GM11168 (cell line): ENCODE data around the gene TIMP4.

Experiments
- in situ Hi-C: fragments of 300-500 bp; cut with MboI; formaldehyde crosslinking; loops from one replicate; pipeline ENCODE4 v1.12.0; 2022; ENCODE audit warnings: low sequenced_read_pairs; ENCODE audit not compliant: unreplicated experiment

The TIMP4 gene

DNA sequence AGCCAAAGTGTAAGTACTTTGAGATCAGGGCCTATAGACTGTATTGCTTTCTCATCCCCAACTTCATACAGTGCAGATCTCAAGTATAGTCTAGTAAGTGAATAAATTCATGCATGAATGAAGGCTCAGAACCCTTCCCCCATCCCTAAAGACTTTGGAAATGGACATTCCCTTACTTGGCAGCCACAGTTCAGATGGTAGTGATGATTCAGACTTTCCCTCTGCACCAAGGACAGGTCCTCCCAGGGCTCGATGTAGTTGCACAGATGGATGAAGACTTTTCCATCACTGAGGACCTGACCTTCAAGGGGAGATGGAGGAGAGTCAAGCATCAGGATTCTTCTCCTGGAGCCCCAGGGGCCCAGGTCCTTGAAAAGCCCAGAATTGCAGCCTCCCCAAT is 4.6 kb downstream of the TIMP4 start:
- in situ Hi-C loops: no loop called here

DNA sequence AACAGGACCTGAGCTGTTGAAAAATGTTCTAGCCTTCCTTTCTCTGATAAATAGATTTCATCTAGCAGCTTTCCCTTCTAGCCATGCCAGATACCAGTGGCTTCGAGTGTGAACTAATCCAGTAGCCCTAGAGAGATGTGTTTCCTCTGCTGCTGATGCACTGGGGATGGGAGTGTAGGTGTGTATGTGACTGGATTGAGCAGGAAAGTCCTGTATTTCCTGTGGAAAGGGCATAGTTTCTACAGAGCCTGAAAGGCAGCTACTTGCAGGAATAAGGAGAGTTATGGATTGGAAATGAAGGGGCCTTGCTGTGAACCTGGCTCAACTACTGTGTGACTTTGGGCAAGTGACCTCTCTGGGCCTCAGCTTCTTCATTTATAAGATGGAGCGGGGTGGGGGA is 8.6 kb downstream of the TIMP4 start:
- in situ Hi-C loops: no loop called here

DNA sequence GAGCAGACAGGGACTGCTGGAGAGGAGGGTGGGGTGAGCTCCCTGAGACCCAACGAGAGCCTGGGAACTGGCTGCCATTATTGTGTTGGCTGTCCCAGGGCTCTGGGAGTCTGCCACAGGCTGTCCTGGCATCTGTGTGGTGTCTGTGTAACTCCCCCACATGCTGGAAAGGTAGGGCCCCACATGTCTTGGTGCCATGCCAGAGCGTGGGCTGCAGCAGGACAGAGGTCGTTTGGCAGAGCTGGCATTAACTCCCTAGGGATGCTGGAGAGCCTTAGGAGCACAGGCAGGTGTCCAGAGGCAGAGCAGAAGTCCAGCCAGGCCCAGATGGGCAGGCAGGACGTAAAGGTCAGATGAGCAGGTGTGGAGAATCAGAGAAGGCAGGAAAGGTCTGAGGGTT is 9.7 kb downstream of the TIMP4 start:
- in situ Hi-C loops: no loop called here

DNA sequence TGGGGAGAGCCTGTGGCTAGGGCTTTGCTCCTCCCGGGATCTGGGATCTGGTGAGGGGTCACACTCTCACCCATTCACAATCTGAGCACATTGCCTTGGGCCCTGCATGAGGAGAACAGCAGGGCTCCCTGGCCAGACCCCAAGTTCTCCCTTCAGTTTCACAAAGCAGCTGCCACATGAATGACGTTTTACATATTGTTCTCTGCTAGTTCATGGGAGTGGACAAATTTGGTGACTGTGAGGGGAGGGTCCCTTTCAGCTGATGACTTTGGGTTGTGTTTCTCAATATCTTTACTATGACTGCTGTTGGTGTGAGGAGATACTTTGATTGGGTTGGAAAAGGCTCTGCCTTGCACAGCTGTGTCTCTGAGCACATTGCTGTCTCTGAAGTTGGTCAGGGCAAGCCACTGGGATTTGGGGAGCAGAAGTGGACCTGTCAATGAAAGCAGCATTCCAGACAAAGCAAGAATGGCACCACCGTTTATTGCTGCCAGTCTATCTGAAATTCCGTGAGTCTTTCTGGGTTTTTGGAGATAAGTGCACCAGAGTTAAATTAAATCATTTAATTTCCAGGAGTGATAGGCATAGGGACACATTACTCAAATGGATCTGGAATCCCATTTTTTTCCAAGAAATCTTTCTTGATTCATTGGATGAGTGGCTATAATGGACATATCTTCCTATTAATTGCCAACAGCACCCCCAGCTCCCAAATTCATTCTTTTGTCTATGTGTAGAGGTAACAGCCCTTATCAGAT is 10.3 kb downstream of the TIMP4 start:
- in situ Hi-C loops: no loop called here

DNA sequence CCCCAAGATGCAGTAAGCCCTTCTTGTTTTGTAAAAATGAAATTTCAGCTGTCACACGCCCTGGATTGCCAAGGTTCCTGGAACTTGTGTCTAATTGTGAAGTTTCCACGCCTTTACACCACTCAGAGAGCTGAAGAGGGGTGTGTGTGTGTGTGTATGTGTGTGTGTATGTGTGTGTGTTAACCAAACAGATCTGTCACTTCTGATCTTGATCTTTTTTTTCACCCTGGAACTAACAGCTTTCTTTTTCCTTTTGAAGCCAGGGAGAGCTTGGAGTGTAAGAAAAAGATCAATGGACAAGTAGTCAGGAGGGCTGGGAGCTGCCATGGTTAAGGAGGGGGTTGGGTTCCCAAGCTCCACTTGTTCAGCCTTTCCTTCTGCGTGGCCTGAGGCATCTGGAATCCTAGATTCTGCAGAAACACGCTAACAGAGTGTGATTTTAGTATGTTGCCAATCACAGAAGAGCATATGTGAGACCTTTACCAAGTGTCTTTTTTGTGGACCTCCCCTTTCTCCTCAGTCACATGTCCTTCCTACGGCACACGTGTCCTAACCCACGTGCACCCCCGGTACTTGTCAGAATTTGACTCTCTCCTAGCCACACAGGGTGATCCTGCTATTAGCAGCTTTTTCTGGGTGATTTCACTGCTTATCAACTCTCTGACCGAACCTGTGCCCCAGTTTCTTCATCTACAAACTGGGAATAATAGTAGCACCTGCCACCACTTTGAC is 11.5 kb downstream of the TIMP4 start:
- in situ Hi-C loops: no loop called here

DNA sequence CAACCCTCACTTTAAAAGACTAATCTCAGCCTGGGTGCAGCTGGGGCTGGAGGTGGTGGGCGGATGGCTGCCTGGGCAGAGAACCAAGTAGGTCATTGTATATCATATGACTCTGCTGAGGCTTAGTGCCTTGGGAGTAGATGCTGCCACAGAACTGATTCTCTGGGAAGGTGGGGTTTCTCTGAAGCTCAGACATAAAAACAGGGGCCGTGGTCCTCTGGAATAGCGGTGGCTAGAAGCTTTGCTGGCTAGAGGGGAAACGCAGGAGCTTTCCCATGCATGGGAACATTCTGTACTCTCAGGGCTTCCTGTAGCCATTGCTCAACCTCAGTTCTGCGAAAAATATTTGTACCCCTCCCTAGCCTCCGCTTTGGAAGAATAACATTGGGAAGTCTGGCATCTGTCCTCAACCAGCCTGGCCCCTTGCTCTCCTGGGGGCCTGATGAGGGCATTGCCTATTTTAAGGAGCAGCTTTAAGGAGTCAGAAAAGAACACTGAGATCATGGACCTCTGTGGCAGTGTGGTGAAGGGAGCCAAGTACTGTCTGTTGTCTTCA is 14.7 kb downstream of the TIMP4 start:
- in situ Hi-C loops: no loop called here

DNA sequence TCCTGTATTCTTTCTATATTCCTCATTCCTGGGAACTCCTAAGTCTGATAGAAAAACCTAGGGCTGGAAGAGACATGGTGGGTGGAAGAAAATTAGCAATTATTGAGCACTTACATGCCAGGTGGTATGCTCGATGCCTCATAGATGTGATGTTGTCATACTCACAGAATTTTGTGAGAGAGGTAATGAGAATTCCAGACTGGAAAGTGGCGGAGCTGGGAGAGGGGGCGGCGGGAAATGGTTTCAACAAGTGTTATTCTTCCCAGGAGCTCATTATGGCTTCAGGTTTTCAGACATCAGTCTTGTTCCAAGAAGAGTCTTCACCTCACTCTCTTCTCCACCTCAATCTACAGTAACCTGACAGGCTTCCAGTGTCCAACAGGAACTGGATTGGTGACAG is 16.2 kb downstream of the TIMP4 start:
- in situ Hi-C loops: no loop called here

DNA sequence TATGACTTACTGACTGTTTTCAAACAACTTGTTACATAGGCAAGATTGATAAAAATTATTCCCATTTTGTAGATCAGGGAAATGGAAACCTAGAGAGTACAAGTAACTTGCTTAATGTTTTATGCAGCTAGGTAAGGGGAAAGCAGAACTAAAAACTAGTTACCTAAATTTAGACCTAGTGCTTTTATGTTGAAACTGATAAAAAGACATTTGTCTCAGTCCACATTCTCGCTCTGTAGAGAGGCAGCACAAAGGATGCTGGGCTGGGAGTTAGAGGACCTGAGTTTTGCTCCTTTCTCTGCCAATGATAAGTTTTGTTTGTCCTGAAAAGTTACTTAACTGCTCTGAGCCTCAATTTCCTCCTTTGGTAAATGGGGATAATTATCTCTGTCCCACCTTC is 17.4 kb downstream of the TIMP4 start:
- in situ Hi-C loops: no loop called here

DNA sequence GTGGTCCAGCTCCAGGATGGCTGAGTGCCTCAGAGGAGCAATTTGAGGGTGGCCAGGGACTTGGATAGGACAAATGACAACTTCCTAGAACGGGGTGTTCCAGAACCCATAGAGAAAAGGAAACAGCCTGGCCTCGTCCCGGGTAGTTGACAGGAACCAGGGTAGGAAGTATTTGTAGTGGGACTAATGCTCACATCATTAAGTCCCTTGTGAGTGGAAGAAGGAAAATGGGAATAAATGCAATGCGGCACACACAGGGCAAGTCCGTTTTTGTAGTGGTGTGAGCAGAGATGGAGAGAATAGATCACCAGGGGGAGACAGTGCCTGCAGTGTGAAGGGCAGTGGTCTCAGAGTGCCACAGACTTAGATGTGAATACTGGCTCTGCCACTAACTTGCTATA is 19.6 kb downstream of the TIMP4 start:
- in situ Hi-C loops: loop anchor here (5.0 kb wide), 1 partner anchor 43 kb away; no protein-coding TSS in a partner anchor

DNA sequence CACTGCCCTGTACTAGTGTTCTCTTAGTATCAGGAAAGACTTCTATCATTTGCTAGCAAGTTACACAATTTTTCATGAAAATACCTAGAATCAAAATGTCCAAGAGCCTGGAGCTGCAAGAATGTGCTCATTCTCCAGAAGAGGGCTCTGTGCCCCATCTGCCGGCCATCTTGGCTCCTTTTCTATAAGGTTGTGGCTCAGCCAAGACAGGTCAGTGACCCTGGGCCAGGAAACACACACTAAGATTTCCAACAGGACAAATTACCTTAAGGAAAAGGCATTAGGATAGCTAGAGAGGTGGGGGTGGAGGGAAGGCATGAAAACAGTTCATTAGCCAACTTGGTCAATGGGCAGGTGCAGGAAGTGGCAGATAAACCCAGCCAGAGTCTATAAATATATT is 20.7 kb downstream of the TIMP4 start:
- in situ Hi-C loops: loop anchor here (5.0 kb wide), 1 partner anchor 44 kb away; no protein-coding TSS in a partner anchor

DNA sequence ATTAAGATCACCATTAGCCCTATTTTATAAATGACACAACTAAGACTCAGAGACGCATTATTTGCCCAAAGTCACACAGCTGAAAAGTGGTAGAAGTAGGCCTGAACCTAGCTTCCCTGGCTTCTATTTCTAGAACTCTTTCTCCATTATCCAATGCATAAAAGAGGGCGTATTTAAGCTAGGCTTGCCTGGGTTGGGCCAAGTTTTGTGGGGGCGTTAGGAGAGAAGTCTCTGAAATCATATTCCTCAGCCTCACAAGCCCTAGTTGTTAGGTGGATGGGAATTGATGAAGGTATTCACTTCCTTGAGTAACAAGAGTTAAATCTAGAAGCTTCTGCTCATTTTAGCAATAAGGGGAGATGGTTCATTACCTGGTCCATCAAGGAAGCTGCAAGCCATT is 22.3 kb downstream of the TIMP4 start:
- in situ Hi-C loops: loop anchor here (5.0 kb wide), 1 partner anchor 46 kb away; no protein-coding TSS in a partner anchor

DNA sequence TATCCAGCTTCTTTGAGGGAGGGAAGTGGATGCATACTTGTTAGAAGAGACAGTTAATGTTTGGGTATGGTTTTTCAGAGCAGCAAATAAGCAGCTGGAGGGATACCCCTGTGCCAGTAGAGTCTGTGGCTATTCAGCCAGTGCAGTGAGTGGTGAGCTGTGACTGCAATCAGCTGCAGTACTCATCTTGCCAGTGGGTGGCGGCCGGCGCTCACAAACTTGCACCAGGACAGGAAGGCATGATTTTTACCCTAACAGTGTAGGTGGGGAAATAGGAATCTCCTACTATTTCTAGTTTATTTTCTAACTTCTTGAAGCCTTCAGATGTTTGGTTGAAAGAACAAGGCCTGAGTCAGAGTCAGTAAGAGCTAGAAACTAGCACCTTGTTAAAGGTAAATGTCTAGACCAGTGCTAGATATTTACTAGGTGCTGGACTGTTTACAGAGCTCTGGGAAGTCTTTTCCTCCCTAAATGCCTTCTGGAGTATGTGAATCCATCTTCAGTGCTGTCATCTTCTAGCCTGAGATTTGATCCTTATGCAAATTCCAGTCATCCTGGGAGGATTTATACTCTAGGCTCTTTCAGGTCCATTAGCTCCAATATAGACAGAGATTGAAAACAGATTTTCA is 23.6 kb downstream of the TIMP4 start:
- in situ Hi-C loops: loop anchor here (5.0 kb wide), 1 partner anchor 47 kb away; no protein-coding TSS in a partner anchor

DNA sequence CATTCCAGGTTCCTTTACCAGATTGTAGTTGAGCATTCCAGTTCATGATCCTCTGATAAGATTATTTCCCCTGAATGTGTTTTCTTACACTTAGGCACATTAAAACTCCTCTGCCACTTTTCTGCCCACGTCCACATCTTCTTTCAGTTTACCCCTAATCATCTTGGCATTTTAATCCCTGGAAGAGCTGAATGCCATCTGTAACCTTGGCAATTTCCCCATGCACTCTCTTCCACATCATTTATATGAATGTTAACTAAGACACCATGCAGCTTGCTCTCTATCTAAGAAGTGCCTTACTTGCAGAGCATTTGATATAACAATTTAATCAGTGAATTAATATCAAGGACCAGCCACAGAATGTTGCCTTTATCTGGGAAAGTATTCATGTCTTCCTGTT is 25.8 kb downstream of the TIMP4 start:
- in situ Hi-C loops: loop anchor here (5.0 kb wide), 1 partner anchor 344 kb away; no protein-coding TSS in a partner anchor

DNA sequence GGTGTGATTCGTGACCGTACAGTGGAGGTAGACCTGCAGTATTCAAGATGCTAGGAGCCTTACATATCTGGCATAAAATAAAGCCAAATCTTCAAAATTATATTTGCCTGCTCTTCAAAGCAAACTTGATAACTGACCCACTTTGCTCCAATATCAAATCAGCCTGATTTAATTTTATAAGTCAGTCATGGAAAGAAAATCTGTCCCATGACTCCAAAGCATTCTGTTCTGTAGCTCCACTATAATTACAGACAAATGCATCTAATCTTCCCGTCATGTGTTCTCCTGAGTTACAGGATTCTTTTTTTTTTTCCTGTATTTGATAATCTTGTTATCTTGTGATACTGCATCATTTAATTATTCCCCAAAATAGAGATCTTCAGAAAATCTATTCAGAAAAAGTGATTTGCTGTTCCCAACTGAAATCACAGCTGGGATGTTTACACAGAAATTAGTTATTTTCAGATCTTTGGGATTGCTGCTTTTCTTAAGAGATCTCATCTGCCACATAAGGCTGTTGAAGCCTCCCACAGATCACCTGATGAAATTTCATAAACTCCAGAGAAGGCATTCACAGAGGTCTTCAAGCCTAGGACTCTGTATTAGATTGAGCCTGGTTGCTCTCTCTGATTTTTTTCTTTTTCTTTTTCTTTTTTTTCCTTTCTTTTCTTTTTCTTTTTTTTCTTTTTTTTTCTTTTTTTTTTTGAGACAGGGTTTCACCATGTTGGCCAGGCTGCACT is 27.2 kb downstream of the TIMP4 start:
- in situ Hi-C loops: loop anchor here (5.0 kb wide), 1 partner anchor 346 kb away; no protein-coding TSS in a partner anchor

DNA sequence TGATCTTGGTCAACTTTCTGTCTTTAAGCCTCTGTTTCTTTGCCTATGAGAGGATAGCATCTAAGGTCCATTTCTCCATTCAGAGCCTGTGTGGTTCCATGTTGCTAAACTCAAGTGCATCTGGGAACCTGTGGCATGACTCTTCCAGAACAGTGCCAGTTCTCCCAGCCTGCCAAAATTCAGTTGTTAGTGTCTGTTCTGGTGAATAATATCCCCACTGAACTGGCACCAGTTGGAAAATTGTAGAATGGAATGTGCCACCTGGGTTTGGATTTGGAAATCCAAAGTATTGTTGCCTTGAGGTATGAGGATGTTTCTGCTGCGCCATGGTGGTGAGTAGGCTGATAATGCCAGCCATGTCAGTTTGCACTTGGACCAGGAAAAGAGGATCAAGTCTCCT is 31.3 kb downstream of the TIMP4 start:
- in situ Hi-C loops: no loop called here

DNA sequence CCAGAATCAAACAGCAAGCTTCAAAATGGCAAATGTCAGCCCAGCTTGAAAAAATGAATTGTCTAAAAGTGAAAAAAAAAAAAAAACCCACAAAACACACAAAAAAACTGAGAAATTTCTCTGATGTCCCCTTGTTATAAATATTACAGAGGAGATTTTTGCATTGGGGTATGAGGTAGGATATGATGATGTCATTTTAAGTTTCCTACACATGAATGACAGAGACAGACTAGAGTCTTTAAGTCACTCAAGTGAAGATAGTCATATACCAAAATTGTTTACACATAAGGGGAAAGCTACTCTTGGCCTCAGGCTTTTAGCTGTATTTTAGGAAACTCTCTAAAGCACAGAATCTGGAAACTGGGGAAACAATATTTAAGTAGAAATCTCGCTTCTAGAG is 32.9 kb downstream of the TIMP4 start:
- in situ Hi-C loops: no loop called here

DNA sequence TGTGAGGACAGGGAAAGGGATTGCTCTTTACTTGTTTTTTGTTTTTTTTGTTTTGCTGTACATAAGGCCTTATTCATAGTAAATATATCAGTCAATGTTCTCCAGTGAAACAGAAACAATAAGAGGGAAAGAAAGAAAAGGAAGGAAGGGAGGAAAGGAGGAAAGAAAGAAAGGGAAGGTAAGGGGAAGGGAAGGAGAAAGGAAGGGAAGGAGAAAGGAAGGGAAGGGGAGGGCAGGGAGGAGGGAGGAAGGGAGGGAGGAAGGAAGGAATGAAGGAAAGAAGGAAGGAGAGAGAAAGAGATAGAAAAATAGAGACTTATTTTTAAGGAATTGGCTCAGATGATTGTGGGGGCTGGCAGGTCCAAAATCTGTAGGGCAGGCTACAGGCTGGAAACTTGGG is 37.2 kb downstream of the TIMP4 start:
- in situ Hi-C loops: no loop called here

DNA sequence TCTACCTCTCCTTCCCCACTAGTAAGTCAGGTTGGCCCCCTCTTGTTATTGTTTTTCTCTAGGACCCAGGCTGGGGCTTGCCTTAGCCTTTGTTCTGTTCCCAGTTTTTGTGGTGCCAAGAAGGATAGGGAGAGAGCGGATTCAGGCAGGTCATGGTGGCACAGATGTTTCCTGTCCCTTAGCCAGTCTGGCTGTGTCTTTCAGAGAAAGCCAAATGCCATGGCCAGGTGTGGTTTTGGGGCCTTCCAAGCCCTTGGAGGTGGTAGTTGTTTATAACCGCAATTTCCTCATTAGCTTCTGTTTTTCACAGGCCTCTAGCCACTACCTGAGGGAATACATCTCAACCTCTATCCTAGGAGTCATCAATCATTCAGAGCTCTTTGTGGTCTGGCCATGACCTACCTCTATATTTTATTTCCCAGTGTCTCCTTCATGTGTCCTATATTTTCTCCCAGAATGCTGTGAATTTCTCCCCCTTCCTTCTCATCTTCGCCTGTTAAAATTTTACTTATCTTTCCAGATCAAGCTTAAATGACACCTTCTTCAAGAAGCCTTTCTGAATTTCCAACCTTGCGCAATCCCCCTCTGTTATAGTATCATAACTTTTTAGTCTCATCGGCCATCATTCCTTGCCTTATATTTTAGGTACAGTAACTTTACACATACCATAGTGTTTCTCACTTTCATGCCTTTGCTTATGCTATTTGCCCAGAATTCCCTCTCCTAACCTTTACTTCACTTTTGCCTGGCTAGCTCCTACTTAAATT is 38.2 kb downstream of the TIMP4 start:
- in situ Hi-C loops: no loop called here

DNA sequence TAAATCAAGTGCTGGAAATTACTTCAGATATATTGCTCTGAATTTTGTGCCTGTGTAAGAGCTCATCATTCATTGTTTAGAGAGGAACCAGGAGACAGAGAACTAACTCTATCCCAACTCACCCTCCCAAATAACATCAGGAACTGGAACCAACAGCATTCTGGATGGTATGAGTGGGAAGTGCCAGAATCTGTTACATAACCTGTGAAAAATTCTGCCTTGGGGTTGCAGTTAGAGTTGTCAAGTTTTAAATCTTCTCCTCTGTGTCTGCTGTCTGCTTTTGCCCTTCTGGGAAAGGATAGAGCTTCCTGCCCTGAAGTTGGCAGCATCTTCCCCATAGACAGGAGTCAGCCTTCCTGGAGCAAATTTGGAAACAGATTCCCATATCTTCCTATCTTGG is 41.2 kb downstream of the TIMP4 start:
- in situ Hi-C loops: no loop called here
